HepG2 (cell line): ENCODE measurements around the gene CD7. TPM values are rescaled to one million over a fixed set of nuclear protein-coding genes. Genes with fewer than 3 reads are reported as not detected.
A peak's percentile ranks its signal among the peaks of the same experiment; 100 is the strongest.

Source experiments
- ARNT2 ChIP-seq: sonication (generic); formaldehyde crosslinking; IDR thresholded peaks from 2 replicates; pipeline ENCODE4 v1.8.0; 2022; ENCODE audit warnings: mild to moderate bottlenecking, low read depth, missing genetic modification reagents, moderate library complexity
- GABPB1 ChIP-seq: IDR thresholded peaks from 2 replicates; pipeline ENCODE4 v1.6.1; 2016; ENCODE audit warnings: mild to moderate bottlenecking, missing genetic modification reagents, moderate library complexity, missing compliant biosample characterization
- HIC2 ChIP-seq: sonication (generic); formaldehyde crosslinking; IDR thresholded peaks from 2 replicates; pipeline ENCODE4 v1.9.0; 2022; ENCODE audit warnings: low read depth, missing genetic modification reagents
- IKZF5 ChIP-seq: IDR thresholded peaks from 2 replicates; pipeline ENCODE4 v1.6.1; 2018; ENCODE audit warnings: missing genetic modification reagents, mild to moderate bottlenecking, missing compliant biosample characterization
- KDM1A ChIP-seq: IDR thresholded peaks from 2 replicates; pipeline ENCODE4 v1.6.1; 2016; ENCODE audit warnings: missing compliant biosample characterization
- KDM2A ChIP-seq: sonication (generic); formaldehyde crosslinking; IDR thresholded peaks from 2 replicates; pipeline ENCODE4 v1.4.0; 2020; ENCODE audit warnings: low read depth, missing genetic modification reagents, borderline replicate concordance
- KLF13 ChIP-seq: sonication (generic); formaldehyde crosslinking; IDR thresholded peaks from 2 replicates; pipeline ENCODE4 v1.4.0; 2020; ENCODE audit warnings: mild to moderate bottlenecking, missing genetic modification reagents
- MAFK ChIP-seq, 2 experiments: IDR thresholded peaks in 1 of 2; conservative IDR thresholded peaks in 1 of 2; 2 replicates each; pipeline ENCODE4 v1.6.1; 2011; ENCODE audit warnings: improper control_type of control experiment in 2 of 2, low read length in 2 of 2
- MYC ChIP-seq: sonication (generic); formaldehyde crosslinking; IDR thresholded peaks from 2 replicates; pipeline ENCODE4 v1.9.0; 2021; ENCODE audit warnings: missing genetic modification reagents, borderline replicate concordance
- NFATC3 ChIP-seq: sonication (generic); formaldehyde crosslinking; IDR thresholded peaks from 2 replicates; pipeline ENCODE4 v1.5.1; 2020; ENCODE audit warnings: mild to moderate bottlenecking, missing genetic modification reagents
- SP140L ChIP-seq: sonication (generic); formaldehyde crosslinking; IDR thresholded peaks from 2 replicates; pipeline ENCODE4 v1.4.0; 2020; ENCODE audit warnings: missing genetic modification reagents, borderline replicate concordance
- STAG1 ChIP-seq: sonication (generic); formaldehyde crosslinking; IDR thresholded peaks from 2 replicates; pipeline ENCODE4 v1.4.0; 2020; ENCODE audit warnings: missing genetic modification reagents
- TBX2 ChIP-seq: sonication (generic); formaldehyde crosslinking; IDR thresholded peaks from 2 replicates; pipeline ENCODE4 v1.5.0; 2020; ENCODE audit warnings: missing genetic modification reagents, mild to moderate bottlenecking, borderline replicate concordance
- ZMYM2 ChIP-seq: sonication (generic); formaldehyde crosslinking; IDR thresholded peaks from 2 replicates; pipeline ENCODE4 v1.8.0; 2022; ENCODE audit warnings: mild to moderate bottlenecking, missing genetic modification reagents
- ZNF225 ChIP-seq: sonication (generic); formaldehyde crosslinking; IDR thresholded peaks from 2 replicates; pipeline ENCODE4 v1.4.0; 2020; ENCODE audit warnings: mild to moderate bottlenecking, missing genetic modification reagents
- ZNF256 ChIP-seq: sonication (generic); formaldehyde crosslinking; conservative IDR thresholded peaks from 2 replicates; pipeline ENCODE4 v1.4.0; 2020; ENCODE audit warnings: missing genetic modification reagents
- ZNF280B ChIP-seq: sonication (generic); formaldehyde crosslinking; IDR thresholded peaks from 2 replicates; pipeline ENCODE4 v1.5.0; 2020; ENCODE audit warnings: missing genetic modification reagents, mild to moderate bottlenecking, borderline replicate concordance
- ZSCAN25 ChIP-seq: sonication (generic); formaldehyde crosslinking; IDR thresholded peaks from 2 replicates; pipeline ENCODE4 v1.8.0; 2022; ENCODE audit warnings: mild to moderate bottlenecking, missing genetic modification reagents
- polyA plus RNA-seq, 8 experiments: library from polyadenylated mRNA; depleted of rRNA in 3 of 8; stranded (reverse) in 7 of 8; unstranded in 1 of 8; fragments of >200 nt; fragmentation: Illumina TruSeq in 4 of 8; extraction: Trizol in 4 of 8; gene quantifications; 2 replicates each; pipeline versions ENCODE4 v1.2.1 to v1.2.3, GENCODE V29; 2011 to 2016; ENCODE audit warnings: low read depth in 4 of 8, missing spikeins in 1 of 8, mixed read lengths in 1 of 8; ENCODE audit not compliant: insufficient read depth in 1 of 8
- total RNA-seq, 5 experiments: library from RNA; depleted of rRNA; stranded (reverse); fragments of >200 nt; fragmentation: Illumina TruSeq; extraction: Trizol; gene quantifications; 2 replicates each; pipeline ENCODE4 v1.2.3, GENCODE V29; 2016; ENCODE audit warnings: low read depth in 1 of 5
- TF ChIP-seq, protein P1 (sequence below): sonication (generic); formaldehyde crosslinking; IDR thresholded peaks from 2 replicates; pipeline ENCODE4 v1.8.1; 2023; ENCODE audit warnings: mild to moderate bottlenecking, missing genetic modification reagents, borderline replicate concordance
- TF ChIP-seq, protein P2 (sequence below): sonication (generic); formaldehyde crosslinking; IDR thresholded peaks from 2 replicates; pipeline ENCODE4 v1.9.0; 2021; ENCODE audit warnings: missing genetic modification reagents, mild to moderate bottlenecking, borderline replicate concordance
- TF ChIP-seq, protein P3 (sequence below): sonication (generic); formaldehyde crosslinking; IDR thresholded peaks from 2 replicates; pipeline ENCODE4 v1.4.0; 2020; ENCODE audit warnings: mild to moderate bottlenecking, missing genetic modification reagents

Gene CD7
- total and polyA plus RNA-seq, 2 of the 13 experiments (the other 11 are each of a cell fraction or from before 2014, with no cell fraction given), result 67.6 to 76.4 TPM

- no peak for TF ChIP-seq NFATC3 (CRISPR knock-in tag)
- TF ChIP-seq, protein P1, sequence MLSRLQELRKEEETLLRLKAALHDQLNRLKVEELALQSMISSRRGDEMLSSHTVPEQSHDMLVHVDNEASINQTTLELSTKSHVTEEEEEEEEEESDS (CRISPR knock-in tag), result peak; percentile 93
- TF ChIP-seq GABPB1, result 0 out of 2 replicates have a peak, but pooled peaks have one; percentile 46
- TF ChIP-seq IKZF5 (CRISPR knock-in tag), result peak; percentile 52; the same call in 1 of the 2 replicates
- TF ChIP-seq ZNF225 (CRISPR knock-in tag), result peak; percentile 81; the same call in 1 of the 2 replicates
- peak; percentile 44; the same call in 1 of the 2 replicates for TF ChIP-seq ZNF280B (CRISPR knock-in tag)
- TF ChIP-seq MAFK (conservative IDR thresholded peaks at IDR 0.05 in 1 of 2, IDR thresholded peaks at IDR 0.05 in 1 of 2; ENCODE audit: low read length in 2 of 2), result peak; percentile 80 to 90
- TF ChIP-seq, protein P2, sequence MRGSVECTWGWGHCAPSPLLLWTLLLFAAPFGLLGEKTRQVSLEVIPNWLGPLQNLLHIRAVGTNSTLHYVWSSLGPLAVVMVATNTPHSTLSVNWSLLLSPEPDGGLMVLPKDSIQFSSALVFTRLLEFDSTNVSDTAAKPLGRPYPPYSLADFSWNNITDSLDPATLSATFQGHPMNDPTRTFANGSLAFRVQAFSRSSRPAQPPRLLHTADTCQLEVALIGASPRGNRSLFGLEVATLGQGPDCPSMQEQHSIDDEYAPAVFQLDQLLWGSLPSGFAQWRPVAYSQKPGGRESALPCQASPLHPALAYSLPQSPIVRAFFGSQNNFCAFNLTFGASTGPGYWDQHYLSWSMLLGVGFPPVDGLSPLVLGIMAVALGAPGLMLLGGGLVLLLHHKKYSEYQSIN (CRISPR knock-in tag), result no peak
- 0 out of 2 replicates have a peak, but pooled peaks have one; percentile 33 for TF ChIP-seq KDM2A (CRISPR knock-in tag)
- TF ChIP-seq, protein P3, sequence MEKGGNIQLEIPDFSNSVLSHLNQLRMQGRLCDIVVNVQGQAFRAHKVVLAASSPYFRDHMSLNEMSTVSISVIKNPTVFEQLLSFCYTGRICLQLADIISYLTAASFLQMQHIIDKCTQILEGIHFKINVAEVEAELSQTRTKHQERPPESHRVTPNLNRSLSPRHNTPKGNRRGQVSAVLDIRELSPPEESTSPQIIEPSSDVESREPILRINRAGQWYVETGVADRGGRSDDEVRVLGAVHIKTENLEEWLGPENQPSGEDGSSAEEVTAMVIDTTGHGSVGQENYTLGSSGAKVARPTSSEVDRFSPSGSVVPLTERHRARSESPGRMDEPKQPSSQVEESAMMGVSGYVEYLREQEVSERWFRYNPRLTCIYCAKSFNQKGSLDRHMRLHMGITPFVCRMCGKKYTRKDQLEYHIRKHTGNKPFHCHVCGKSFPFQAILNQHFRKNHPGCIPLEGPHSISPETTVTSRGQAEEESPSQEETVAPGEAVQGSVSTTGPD (CRISPR knock-in tag), result no peak
- no peak for TF ChIP-seq HIC2 (CRISPR knock-in tag)
- TF ChIP-seq ARNT2, result 0 out of 2 replicates have a peak, but pooled peaks have one; percentile 50
- no peak for TF ChIP-seq KDM1A (CRISPR knock-in tag)
- TF ChIP-seq MYC (CRISPR knock-in tag), result peak; percentile 47; the same call in 1 of the 2 replicates
- TF ChIP-seq ZSCAN25 (CRISPR knock-in tag), result peak; percentile 90
- TF ChIP-seq ZMYM2 (CRISPR knock-in tag), result peak; percentile 35; the same call in 1 of the 2 replicates
- TF ChIP-seq SP140L (CRISPR knock-in tag), result no peak
- peak; percentile 50 for TF ChIP-seq STAG1
- TF ChIP-seq TBX2 (CRISPR knock-in tag), result peak; percentile 28; the same call in 1 of the 2 replicates
- TF ChIP-seq KLF13 (CRISPR knock-in tag), result 0 out of 2 replicates have a peak, but pooled peaks have one; percentile 62
- TF ChIP-seq ZNF256 (CRISPR knock-in tag), result no peak
Measured at GRCh38 chr17:82358465-82359350, 41.3 kb upstream of the CD7 start, which contains the start of gene TEX19 (continued).
